SU-DHL-6 (cell line): ENCODE measurements around the gene MYOD1.

Source experiments
- CTCF ChIP-seq: fragments of 200-600 bp; sonication (generic); IDR thresholded peaks from one replicate; pipeline ENCODE4 v1.5.1; 2017; ENCODE audit warnings: antibody characterized with exemption, mild to moderate bottlenecking, low read length, moderate library complexity; ENCODE audit not compliant: insufficient read depth, poor library complexity, severe bottlenecking
- EZH2phosphoT487 ChIP-seq: fragments of 200-600 bp; sonication (generic), shearing (Covaris generic); conservative IDR thresholded peaks from 2 replicates; pipeline ENCODE4 v1.6.1; 2018; ENCODE audit warnings: mild to moderate bottlenecking, antibody characterized with exemption, low read length, moderate library complexity, mixed read lengths

- TF ChIP-seq CTCF: no peak
- no peak for TF ChIP-seq EZH2phosphoT487
Measured at GRCh38 chr11:17702876-17703275, 16.5 kb upstream of the MYOD1 start.
